ENCODE measurements around the gene NOG.

DNA sequence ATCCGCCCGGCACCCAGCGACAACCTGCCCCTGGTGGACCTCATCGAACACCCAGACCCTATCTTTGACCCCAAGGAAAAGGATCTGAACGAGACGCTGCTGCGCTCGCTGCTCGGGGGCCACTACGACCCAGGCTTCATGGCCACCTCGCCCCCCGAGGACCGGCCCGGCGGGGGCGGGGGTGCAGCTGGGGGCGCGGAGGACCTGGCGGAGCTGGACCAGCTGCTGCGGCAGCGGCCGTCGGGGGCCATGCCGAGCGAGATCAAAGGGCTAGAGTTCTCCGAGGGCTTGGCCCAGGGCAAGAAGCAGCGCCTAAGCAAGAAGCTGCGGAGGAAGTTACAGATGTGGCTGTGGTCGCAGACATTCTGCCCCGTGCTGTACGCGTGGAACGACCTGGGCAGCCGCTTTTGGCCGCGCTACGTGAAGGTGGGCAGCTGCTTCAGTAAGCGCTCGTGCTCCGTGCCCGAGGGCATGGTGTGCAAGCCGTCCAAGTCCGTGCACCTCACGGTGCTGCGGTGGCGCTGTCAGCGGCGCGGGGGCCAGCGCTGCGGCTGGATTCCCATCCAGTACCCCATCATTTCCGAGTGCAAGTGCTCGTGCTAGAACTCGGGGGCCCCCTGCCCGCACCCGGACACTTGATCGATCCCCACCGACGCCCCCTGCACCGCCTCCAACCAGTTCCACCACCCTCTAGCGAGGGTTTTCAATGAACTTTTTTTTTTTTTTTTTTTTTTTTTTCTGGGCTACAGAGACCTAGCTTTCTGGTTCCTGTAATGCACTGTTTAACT, 1.0 kb downstream of the NOG start:
- TF ChIP-seq POLR2AphosphoS5 (IDR thresholded peaks at IDR 0.05) (no peak), POLR2A (IDR thresholded peaks at IDR 0.05) (no peak)
- TF ChIP-seq, protein P1, sequence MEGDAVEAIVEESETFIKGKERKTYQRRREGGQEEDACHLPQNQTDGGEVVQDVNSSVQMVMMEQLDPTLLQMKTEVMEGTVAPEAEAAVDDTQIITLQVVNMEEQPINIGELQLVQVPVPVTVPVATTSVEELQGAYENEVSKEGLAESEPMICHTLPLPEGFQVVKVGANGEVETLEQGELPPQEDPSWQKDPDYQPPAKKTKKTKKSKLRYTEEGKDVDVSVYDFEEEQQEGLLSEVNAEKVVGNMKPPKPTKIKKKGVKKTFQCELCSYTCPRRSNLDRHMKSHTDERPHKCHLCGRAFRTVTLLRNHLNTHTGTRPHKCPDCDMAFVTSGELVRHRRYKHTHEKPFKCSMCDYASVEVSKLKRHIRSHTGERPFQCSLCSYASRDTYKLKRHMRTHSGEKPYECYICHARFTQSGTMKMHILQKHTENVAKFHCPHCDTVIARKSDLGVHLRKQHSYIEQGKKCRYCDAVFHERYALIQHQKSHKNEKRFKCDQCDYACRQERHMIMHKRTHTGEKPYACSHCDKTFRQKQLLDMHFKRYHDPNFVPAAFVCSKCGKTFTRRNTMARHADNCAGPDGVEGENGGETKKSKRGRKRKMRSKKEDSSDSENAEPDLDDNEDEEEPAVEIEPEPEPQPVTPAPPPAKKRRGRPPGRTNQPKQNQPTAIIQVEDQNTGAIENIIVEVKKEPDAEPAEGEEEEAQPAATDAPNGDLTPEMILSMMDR (IDR thresholded peaks at IDR 0.05): no peak
